CD4-positive, alpha-beta T cell treated with Interleukin-4 for 4 hours (primary cell): ENCODE measurements around the gene RFT1.

Experiments
- DNase-seq: peaks from one replicate; pipeline ENCODE4 v3.0.0-alpha.2; 2020

RFT1 gene

GRCh38 chr3:53149699-53150098, 19.5 kb upstream of the RFT1 start:
- no peak for DNase-seq

- DNase-seq, result no peak
Observed at GRCh38 chr3:53149006-53149690, 18.9 kb upstream of the RFT1 start.

- no peak for DNase-seq
Observed at GRCh38 chr3:53147903-53148400, 17.7 kb upstream of the RFT1 start.

GRCh38 chr3:53147151-53147902, 17.1 kb upstream of the RFT1 start:
- DNase-seq, result no peak

GRCh38 chr3:53146319-53146891, 16.2 kb upstream of the RFT1 start:
- DNase-seq, result no peak

- no peak for DNase-seq
Observed at GRCh38 chr3:53145713-53146080, 15.5 kb upstream of the RFT1 start.

GRCh38 chr3:53144862-53145712, 14.9 kb upstream of the RFT1 start:
- DNase-seq, result no peak

- no peak for DNase-seq
Observed at GRCh38 chr3:53144446-53144845, 14.2 kb upstream of the RFT1 start.

GRCh38 chr3:53142986-53143385, 12.8 kb upstream of the RFT1 start:
- no peak for DNase-seq

GRCh38 chr3:53140847-53141845, 10.9 kb upstream of the RFT1 start:
- no peak for DNase-seq

GRCh38 chr3:53139906-53140846, 9.9 kb upstream of the RFT1 start:
- no peak for DNase-seq

GRCh38 chr3:53137835-53138446, 7.7 kb upstream of the RFT1 start:
- no peak for DNase-seq

- DNase-seq, result no peak
Observed at GRCh38 chr3:53137221-53137620, 7.0 kb upstream of the RFT1 start.

- DNase-seq, result peak; percentile 61
Observed at GRCh38 chr3:53134631-53135232, 4.5 kb upstream of the RFT1 start.

GRCh38 chr3:53132347-53132746, 2.1 kb upstream of the RFT1 start:
- no peak for DNase-seq

- DNase-seq, result no peak
Observed at GRCh38 chr3:53131096-53131495, 861 bp upstream of the RFT1 start.

- DNase-seq, result no peak
Observed at GRCh38 chr3:53129344-53129743, 891 bp downstream of the RFT1 start.

- no peak for DNase-seq
Observed at GRCh38 chr3:53126601-53127000, 3.6 kb downstream of the RFT1 start.

GRCh38 chr3:53123953-53124352, 6.3 kb downstream of the RFT1 start:
- DNase-seq, result no peak

- no peak for DNase-seq
Observed at GRCh38 chr3:53123510-53123909, 6.7 kb downstream of the RFT1 start.
